GM19238 (cell line): ENCODE results near the gene ZNF418.
A peak's percentile ranks its signal among the peaks of the same experiment; 100 is the strongest.
"Not testable (repeated sequence)": the region's sequence is repeated elsewhere in the genome, so short reads cannot be mapped to it uniquely, and the experiment has no call there.

Experiments used
- DNase-seq: peaks from one replicate; pipeline ENCODE4 v3.0.0; 2011; ENCODE audit warnings: low spot score; ENCODE audit not compliant: insufficient read length

Gene ZNF418

DNA sequence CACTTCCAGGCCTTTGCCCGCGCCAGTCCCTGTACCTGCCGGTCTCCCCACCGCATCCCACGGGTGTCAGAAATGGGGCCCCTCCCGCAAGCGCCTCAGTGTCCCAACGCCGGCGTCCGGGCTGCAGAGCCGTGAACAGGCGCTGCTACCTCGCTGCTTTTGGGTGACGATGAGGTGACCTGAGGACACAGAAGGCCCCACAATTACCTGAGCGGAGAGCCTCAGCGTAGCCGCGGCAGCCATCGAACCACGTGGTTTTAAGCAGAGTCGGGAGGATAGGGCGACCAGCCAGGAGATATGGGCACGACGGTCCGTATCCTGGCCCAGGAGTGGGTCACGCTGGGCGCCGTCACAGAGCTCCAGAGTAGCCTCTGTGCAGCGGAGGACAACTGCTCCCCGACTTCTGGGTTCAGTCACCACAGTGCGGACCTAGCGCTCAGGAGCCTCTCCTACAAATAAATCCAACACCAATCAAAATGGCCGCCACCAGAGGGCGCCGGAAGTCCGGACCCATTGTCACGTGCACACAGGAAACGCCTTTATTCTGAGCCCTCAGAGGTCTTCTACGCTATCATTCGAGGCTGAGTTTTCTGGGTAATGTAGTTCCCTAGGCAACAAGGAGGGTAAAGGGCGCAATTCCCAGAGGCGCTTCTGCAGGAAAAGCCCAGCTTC is 46.5 kb downstream of the ZNF418 start, which contains the start of gene ZNF814:
Gene ZNF814, minus strand, starts transcription at position 478 of the 672 bp plus-strand sequence. Its CDS starts 235 bp downstream, at position 243.
- DNase-seq: peak; percentile 39

- no peak for DNase-seq
These were observed 47.1 kb downstream of the ZNF418 start for GRCh38 chr19:57888107-57888559.

DNA sequence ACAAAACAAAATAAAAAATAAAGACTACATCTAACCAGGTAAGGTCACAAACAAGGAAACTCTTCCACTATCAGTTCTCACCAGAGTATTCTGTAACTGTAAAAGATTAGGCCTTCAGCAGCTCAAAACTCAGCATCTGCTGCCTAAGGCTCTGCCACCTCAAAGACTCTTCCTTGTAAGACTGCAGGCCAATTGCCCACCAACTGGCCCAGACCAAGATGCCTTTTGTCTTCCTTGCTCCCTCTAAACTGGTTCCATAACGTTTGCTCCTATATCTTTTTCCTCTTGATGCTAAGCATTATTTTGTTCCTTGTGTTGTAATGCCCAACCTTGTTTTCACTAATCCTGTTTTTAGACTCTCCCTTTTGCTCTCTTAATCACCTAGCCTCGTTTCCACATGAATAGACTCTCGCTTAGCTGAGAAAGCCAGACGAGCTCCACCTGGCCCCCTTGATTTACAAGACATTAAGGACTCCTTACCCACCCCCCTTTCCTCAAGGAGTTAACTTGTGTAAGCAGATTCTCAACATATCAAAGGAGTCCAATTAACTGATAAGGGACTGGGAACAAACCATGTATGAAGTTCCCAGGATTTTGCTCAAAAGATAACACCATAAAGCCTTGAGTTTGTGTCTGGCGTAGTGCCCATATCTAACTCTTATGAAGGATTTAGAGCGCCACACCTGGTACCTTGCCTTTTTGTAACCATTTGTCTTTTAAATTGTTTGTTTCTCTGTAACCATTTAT is 47.8 kb downstream of the ZNF418 start:
- no peak for DNase-seq

GRCh38 chr19:57886046-57886445 is 49.2 kb downstream of the ZNF418 start:
- no peak for DNase-seq

- not testable (repeated sequence) for DNase-seq
These were observed 61.1 kb downstream of the ZNF418 start for GRCh38 chr19:57873883-57874799.

DNA sequence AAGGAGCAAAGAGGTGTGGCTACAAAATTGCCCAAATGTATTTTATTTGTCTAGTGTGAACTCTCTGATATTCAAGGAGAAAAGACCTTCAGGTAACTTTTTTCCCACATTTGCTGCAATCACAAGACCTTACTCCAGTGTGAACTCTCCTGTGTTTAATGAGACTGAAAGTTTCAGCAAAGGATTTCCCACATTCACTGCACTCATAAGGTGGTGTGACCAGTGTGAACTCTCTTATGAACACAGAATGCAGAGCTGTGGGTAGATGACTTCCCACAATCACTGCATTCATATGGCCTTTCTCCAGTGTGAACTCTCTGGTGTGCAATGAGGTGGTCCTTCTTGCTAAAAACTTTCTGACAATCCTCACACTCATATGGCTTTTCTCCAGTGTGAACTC is 62.8 kb downstream of the ZNF418 start:
- no peak for DNase-seq
